D341Med (cell line): ENCODE results near the gene DBNL.

ENCODE experiments used
- DNase-seq: peaks from one replicate; pipeline ENCODE4 v3.0.0; 2012; ENCODE audit warnings: low spot score

The DBNL gene

GRCh38 chr7:44100458-44101302 lies 56.2 kb downstream of the DBNL start:
- no peak for DNase-seq

- no peak for DNase-seq
These were observed 56.9 kb downstream of the DBNL start for GRCh38 chr7:44101303-44101965.

- DNase-seq = no peak
These were observed 57.7 kb downstream of the DBNL start for GRCh38 chr7:44101966-44102845.

GRCh38 chr7:44102846-44103565 lies 58.5 kb downstream of the DBNL start:
- no peak for DNase-seq

- DNase-seq = no peak
These were observed 59.0 kb downstream of the DBNL start for GRCh38 chr7:44103566-44103922.

GRCh38 chr7:44103923-44104859 lies 59.7 kb downstream of the DBNL start, which contains the start of gene AEBP1:
TSS of gene AEBP1 (plus strand) at chr7:44104345. CDS start at chr7:44104666, 321 bp downstream.
- peak; percentile 75 for DNase-seq

GRCh38 chr7:44104860-44105771 lies 60.6 kb downstream of the DBNL start:
- DNase-seq = no peak

GRCh38 chr7:44105832-44106231 lies 61.3 kb downstream of the DBNL start:
- DNase-seq = no peak

- no peak for DNase-seq
These were observed 62.0 kb downstream of the DBNL start for GRCh38 chr7:44106311-44107065.

- DNase-seq = no peak
These were observed 62.8 kb downstream of the DBNL start for GRCh38 chr7:44107116-44107960.

GRCh38 chr7:44107961-44108767 lies 63.7 kb downstream of the DBNL start:
- no peak for DNase-seq

GRCh38 chr7:44108768-44109750 lies 64.6 kb downstream of the DBNL start:
- no peak for DNase-seq

- no peak for DNase-seq
These were observed 65.5 kb downstream of the DBNL start for GRCh38 chr7:44109991-44110390.

GRCh38 chr7:44110719-44111635 lies 66.5 kb downstream of the DBNL start:
- DNase-seq = no peak
